ENCODE results near the gene GATA1.

The GATA1 gene

DNA sequence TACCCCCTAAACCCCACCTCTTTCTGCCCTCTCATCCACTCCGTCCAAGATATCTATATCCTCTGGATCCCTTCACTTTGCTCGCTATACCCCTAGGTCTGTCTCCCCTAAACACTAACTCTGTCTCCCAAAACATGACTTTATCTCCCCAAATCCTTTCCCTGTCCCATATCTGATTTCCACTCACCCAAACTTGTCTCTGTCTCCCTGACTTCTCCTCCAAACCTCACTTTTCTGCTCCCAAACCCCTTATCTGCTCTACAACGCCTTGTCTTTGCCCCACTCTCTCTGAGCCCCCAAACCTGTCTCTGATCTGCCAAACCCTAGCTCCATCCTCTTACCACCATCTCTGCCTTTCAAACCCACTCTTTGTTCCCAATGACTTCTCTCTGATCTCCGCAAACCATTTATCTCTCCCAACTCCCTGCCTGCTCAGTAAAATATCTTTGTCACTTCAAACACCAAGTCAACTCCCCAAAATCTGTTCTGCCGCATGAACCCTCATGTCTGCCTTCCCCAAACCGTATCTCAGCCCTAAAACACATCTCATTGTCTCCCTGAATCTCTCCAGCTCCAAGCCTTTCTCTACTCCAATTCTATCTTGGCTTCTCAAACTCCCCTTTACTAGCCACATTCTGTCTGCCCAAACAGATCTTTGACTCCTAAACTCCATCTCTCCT is 575 bp downstream of the GATA1 start:
- Histone ChIP-seq H3K9ac (ENCODE audit: low read length) (no peak overlapping the region), H3K4me1 (ENCODE audit: insufficient read depth, low read length, severe bottlenecking) (no peaks in the 10 kb centered on the region), H3K36me3 (ENCODE audit: insufficient read depth, low read length) (no peaks in the 10 kb centered on the region), H2AFZ (ENCODE audit: low read length) (no peak overlapping the region), H3K9me3 (ENCODE audit: low read length) (no peaks in the 10 kb centered on the region), H3K4me2 (ENCODE audit: low read length) (no peak overlapping the region), H3K4me3 (ENCODE audit: low read depth, low read length, poor library complexity, severe bottlenecking) (no peak overlapping the region), H3K79me2 (ENCODE audit: insufficient read depth, low read length) (no peaks in the 10 kb centered on the region), H3K9me2 (ENCODE audit: low read depth, low read length) (no peaks in the 10 kb centered on the region), H4K20me1 (ENCODE audit: insufficient read depth, low read length) (no peaks in the 10 kb centered on the region), H3K27ac (ENCODE audit: low read depth, low read length, poor library complexity, severe bottlenecking) (no peak overlapping the region), H3K27me3 (ENCODE audit: insufficient read depth, low read length) (no peaks in the 10 kb centered on the region), H3F3A (ENCODE audit: insufficient read depth, low read length) (no peaks in the 10 kb centered on the region)
- TF ChIP-seq EZH2 (IDR thresholded peaks at IDR 0.05; ENCODE audit: borderline replicate concordance, low read length), result no peak
- TF ChIP-seq, protein P1, sequence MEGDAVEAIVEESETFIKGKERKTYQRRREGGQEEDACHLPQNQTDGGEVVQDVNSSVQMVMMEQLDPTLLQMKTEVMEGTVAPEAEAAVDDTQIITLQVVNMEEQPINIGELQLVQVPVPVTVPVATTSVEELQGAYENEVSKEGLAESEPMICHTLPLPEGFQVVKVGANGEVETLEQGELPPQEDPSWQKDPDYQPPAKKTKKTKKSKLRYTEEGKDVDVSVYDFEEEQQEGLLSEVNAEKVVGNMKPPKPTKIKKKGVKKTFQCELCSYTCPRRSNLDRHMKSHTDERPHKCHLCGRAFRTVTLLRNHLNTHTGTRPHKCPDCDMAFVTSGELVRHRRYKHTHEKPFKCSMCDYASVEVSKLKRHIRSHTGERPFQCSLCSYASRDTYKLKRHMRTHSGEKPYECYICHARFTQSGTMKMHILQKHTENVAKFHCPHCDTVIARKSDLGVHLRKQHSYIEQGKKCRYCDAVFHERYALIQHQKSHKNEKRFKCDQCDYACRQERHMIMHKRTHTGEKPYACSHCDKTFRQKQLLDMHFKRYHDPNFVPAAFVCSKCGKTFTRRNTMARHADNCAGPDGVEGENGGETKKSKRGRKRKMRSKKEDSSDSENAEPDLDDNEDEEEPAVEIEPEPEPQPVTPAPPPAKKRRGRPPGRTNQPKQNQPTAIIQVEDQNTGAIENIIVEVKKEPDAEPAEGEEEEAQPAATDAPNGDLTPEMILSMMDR (IDR thresholded peaks at IDR 0.05; ENCODE audit: low read length), result no peak

DNA sequence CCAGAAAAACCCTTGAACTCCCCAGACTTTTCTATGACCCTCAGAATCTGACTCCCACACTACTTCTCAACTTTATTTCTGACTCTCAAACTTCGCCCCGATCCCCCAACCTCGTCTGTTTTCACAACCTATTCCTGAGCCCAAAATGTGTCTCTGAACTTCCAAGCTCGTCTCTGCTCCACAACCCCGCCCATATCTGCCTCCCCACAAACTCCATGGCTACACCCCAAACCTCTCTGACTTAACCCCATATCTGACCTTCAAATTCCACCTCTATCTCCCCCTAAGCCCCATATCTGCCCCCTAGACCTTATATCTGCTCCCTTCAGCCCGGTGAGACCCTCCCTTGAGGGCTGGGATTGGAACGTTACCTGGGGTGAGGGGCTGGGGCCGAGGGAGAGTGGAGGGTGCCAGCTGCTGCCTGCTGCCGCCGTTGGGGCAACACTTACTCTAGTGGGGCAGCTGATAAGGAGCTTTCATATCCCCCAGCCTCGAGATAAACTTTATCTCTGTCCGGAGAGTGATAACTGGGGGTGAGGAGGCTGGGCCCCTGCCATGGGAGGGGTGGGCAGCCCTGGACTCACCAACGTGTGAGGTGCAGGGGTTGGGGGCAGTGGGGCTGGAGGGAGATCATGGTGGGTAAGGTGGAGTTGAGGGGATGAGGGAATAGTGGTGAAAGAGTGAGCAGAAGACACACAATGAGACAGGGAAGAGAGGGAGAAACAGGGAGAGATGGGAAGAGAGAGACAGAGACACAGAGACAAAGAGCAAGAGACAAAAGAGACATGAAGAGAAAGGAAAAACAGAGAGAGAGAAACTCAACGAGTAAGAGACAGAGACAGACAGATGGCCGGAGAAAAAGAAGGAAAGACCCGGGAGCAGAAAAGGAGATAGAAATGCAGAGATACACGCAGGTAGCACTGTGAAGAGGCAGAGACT is 1.4 kb downstream of the GATA1 start:
- Histone ChIP-seq H3K27me3 (ENCODE audit: insufficient read depth, low read length) (no peaks in the 10 kb centered on the region), H3K36me3 (ENCODE audit: insufficient read depth, low read length) (no peaks in the 10 kb centered on the region), H3K9me2 (ENCODE audit: low read depth, low read length) (no peaks in the 10 kb centered on the region), H3K27ac (ENCODE audit: low read depth, low read length, poor library complexity, severe bottlenecking) (no peak overlapping the region), H3K79me2 (ENCODE audit: insufficient read depth, low read length) (no peaks in the 10 kb centered on the region), H3F3A (ENCODE audit: insufficient read depth, low read length) (no peaks in the 10 kb centered on the region), H3K4me2 (ENCODE audit: low read length) (no peak overlapping the region), H2AFZ (ENCODE audit: low read length) (no peak overlapping the region), H3K4me1 (ENCODE audit: insufficient read depth, low read length, severe bottlenecking) (no peaks in the 10 kb centered on the region), H3K9me3 (ENCODE audit: low read length) (no peaks in the 10 kb centered on the region), H3K4me3 (ENCODE audit: low read depth, low read length, poor library complexity, severe bottlenecking) (no peak overlapping the region), H3K9ac (ENCODE audit: low read length) (no peak overlapping the region), H4K20me1 (ENCODE audit: insufficient read depth, low read length) (no peaks in the 10 kb centered on the region)
- TF ChIP-seq, protein P1 (IDR thresholded peaks at IDR 0.05; ENCODE audit: low read length), result no peak
- TF ChIP-seq EZH2 (IDR thresholded peaks at IDR 0.05; ENCODE audit: borderline replicate concordance, low read length), result no peak

DNA sequence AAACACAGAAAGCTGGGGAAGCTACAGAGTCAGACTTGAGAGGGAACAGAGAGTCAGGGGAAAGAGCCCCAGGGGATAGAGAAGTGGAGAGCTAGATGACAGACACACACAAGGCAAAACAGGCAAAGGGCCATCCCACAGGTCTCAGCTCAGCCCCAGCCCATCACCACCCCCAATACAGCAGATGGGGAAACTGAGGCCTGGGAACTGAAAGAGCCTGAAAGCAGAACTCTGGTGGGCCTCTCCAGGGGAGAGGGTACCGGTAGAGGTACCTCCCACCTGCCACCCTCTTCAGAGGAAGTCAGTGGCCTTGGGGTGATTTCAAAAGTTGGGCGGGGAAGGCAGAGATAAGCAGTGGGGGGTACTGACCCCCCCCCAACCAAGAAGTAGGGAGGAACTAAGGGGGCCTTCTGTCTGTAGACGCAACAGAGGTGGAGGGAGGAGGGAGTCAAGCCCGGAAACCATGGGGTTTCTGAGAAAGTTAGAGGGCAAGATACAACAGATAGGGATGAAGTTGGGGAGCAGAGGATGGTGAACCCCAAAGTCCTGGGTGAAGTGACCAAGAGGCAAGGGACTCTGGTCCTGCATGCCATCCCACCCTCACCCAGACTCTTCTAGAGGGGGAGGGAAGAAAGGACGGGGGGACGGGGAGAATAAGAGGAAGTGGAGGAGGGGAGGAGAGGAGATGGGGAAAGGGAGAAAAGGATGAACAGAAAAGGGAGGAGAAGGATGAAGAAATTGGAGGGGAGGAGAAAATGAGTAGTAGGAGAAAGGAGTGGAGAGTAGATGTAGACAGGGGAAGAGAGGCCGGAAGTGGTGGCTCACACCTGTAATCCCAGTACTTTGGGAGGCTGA is 3.2 kb downstream of the GATA1 start:
- no peaks in the 10 kb centered on the region for H3K36me3 ChIP-seq (ENCODE audit: insufficient read depth, low read length)
- no peak overlapping the region for H3K4me3 ChIP-seq (ENCODE audit: low read depth, low read length, poor library complexity, severe bottlenecking)
- TF ChIP-seq, protein P1 (IDR thresholded peaks at IDR 0.05; ENCODE audit: low read length), result no peak
- no peak for TF ChIP-seq EZH2 (IDR thresholded peaks at IDR 0.05; ENCODE audit: borderline replicate concordance, low read length)
- H3K9me2 ChIP-seq (ENCODE audit: low read depth, low read length), result no peaks in the 10 kb centered on the region
- H3K9ac ChIP-seq (ENCODE audit: low read length), result no peak overlapping the region
- H3K4me1 ChIP-seq (ENCODE audit: insufficient read depth, low read length, severe bottlenecking), result no peaks in the 10 kb centered on the region
- H3F3A ChIP-seq (ENCODE audit: insufficient read depth, low read length), result no peaks in the 10 kb centered on the region
- no peaks in the 10 kb centered on the region for H3K27me3 ChIP-seq (ENCODE audit: insufficient read depth, low read length)
- no peak overlapping the region for H3K27ac ChIP-seq (ENCODE audit: low read depth, low read length, poor library complexity, severe bottlenecking)
- no peaks in the 10 kb centered on the region for H3K79me2 ChIP-seq (ENCODE audit: insufficient read depth, low read length)
- H4K20me1 ChIP-seq (ENCODE audit: insufficient read depth, low read length), result no peaks in the 10 kb centered on the region
- H3K9me3 ChIP-seq (ENCODE audit: low read length), result no peaks in the 10 kb centered on the region
- no peak overlapping the region for H3K4me2 ChIP-seq (ENCODE audit: low read length)
- no peak overlapping the region for H2AFZ ChIP-seq (ENCODE audit: low read length)
